Gastrocnemius medialis (tissue), 4 donors: Measurements from ENCODE around the gene IGLL5.

Experiments
- POLR2A ChIP-seq, 2 donors: fragments of 450-650 bp; IDR thresholded peaks; one replicate each; pipeline ENCODE4 v1.6.1; 2017; ENCODE audit warnings: antibody characterized with exemption in 2 of 2, mild to moderate bottlenecking in 2 of 2, moderate library complexity in 2 of 2
- TF ChIP-seq, protein P1 (sequence below), 5 experiments: fragments of 450-650 bp in 3 of 5; fragments of 200-600 bp in 2 of 5; sonication (generic) in 2 of 5; IDR thresholded peaks in 4 of 5; conservative IDR thresholded peaks in 1 of 5; 1 replicate in 4 of 5; 2 replicates in 1 of 5; pipeline ENCODE4 v1.5.1; 2016 to 2019; ENCODE audit warnings: antibody characterized with exemption in 5 of 5, mild to moderate bottlenecking in 3 of 5, moderate library complexity in 3 of 5

GRCh38 chr22:22887621-22888503, at the start of gene IGLL5:
- no peak for TF ChIP-seq POLR2A (IDR thresholded peaks at IDR 0.05)
- TF ChIP-seq, protein P1, sequence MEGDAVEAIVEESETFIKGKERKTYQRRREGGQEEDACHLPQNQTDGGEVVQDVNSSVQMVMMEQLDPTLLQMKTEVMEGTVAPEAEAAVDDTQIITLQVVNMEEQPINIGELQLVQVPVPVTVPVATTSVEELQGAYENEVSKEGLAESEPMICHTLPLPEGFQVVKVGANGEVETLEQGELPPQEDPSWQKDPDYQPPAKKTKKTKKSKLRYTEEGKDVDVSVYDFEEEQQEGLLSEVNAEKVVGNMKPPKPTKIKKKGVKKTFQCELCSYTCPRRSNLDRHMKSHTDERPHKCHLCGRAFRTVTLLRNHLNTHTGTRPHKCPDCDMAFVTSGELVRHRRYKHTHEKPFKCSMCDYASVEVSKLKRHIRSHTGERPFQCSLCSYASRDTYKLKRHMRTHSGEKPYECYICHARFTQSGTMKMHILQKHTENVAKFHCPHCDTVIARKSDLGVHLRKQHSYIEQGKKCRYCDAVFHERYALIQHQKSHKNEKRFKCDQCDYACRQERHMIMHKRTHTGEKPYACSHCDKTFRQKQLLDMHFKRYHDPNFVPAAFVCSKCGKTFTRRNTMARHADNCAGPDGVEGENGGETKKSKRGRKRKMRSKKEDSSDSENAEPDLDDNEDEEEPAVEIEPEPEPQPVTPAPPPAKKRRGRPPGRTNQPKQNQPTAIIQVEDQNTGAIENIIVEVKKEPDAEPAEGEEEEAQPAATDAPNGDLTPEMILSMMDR (IDR thresholded peaks at IDR 0.05 in 4 of 5, conservative IDR thresholded peaks at IDR 0.05 in 1 of 5): no peak
